Left ventricle myocardium superior (tissue), 1 donor: Measurements from ENCODE around the gene XYLT1. TPM values are rescaled to one million over a fixed set of nuclear protein-coding genes. Genes with fewer than 3 reads are reported as not detected.

Experiments used
- ATAC-seq: fragments of 200-7000 bp; cut with Tn5 transposase; one replicate; pipeline ENCODE4 v1.9.1; 2020; ENCODE audit warnings: mild to moderate bottlenecking, moderate library complexity
- DNase-seq: peaks from one replicate; pipeline ENCODE4 v3.0.0-alpha.2; 2020
- intact Hi-C: fragments of 100-400 bp; cut with micrococcal nuclease; formaldehyde crosslinking; loops from one replicate; pipeline ENCODE4 v1.11.0; 2022
- total RNA-seq: library from RNA; stranded (reverse); fragmentation: NEBNext Ultra II Directional; extraction: Animal tissue kit (Norgen Biotek cat#: 25700); gene quantifications from one replicate; pipeline ENCODE4 v1.2.1, GENCODE V29; 2021
- donor health status: DM: no; HTN: yes; CAD: no; lungs with severe emphysema.

Gene XYLT1
- total RNA-seq, 1 donor from 2014 or later: 1.6 TPM

DNA sequence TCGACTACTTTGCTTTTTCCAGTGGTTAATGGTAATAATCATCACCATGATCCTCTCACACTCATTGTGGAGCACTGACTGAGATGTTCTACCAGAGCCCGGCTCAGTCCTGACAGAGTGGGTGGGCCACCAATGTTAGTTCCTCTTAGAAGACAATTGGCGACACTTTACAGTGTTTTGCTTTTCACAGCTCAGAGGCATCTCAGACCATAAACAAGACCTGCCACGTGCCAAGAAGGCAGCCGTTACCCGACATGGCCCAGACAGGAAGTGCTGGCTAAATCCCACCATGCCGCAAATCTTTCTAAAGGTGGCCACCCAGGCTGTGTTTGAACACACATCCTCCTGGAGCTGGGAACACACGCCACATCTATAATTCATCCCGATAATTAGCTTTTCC, 103.7 kb downstream of the XYLT1 start:
- intact Hi-C loops: no loop called here
- DNase-seq (no peak), ATAC-seq (no peak)

DNA sequence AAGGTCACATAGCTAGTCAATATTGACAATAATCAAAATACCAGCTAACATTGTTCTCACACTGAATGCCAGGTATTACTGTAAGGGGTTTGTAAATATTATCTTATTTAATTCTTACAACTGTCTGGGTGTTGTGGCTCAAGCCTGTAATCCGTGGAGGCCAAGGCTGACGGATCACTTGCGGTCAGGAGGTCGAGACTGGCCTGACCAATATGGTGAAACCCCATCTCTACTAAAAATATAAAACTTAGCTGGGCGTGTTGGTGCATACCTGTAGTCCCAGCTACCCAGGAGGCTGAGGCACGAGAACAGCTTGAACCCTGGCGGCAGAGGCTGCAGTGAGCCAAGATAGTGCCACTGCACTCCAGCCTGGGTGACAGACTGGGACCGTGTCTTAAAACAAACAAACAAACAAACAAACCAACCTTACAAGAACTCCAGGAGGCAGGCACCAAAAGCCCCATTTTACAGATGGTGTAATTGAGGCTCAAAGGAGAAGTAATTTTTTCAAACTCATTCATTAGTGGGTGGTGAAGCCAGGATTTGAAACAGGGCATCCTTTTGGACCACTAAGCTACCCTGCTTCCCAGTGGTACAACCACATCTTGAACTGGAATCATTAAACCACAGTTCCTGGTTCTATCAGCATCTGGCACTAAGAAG, 104.3 kb downstream of the XYLT1 start:
- DNase-seq: no peak
- intact Hi-C loops: no loop called here
- ATAC-seq: no peak

GRCh38 chr16:17365591-17366298, 105.0 kb downstream of the XYLT1 start:
- intact Hi-C loops: no loop called here
- ATAC-seq (no peak), DNase-seq (no peak)

DNA sequence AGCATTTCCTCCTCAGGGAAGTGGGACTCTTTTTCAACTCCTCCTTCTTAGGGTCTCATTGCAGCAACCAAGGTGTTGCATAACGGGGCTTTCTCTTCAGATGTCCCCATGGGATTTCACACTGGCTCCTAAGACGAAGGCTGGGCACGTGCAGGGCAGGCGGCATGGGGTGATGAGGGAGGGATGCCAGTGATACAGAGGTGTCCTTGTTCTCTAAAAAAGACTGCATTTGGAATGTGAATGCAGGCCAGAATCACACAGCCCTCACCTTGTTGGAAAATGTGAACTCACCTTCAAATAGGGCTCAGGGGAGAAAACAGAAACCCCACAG, 105.6 kb downstream of the XYLT1 start:
- no peak for ATAC-seq
- no peak for DNase-seq
- intact Hi-C loops: no loop called here

GRCh38 chr16:17364319-17365210, 106.2 kb downstream of the XYLT1 start:
- ATAC-seq (no peak), DNase-seq (no peak)
- intact Hi-C loops: no loop called here

- ATAC-seq: no peak
- no peak for DNase-seq
- intact Hi-C loops: no loop called here
Observed at GRCh38 chr16:17362946-17363345, 107.8 kb downstream of the XYLT1 start.

- ATAC-seq (no peak), DNase-seq (no peak)
- intact Hi-C loops: no loop called here
Observed at GRCh38 chr16:17362183-17362582, 108.6 kb downstream of the XYLT1 start.

- intact Hi-C loops: no loop called here
- ATAC-seq (peak; percentile 64), DNase-seq (no peak)
Observed at GRCh38 chr16:17360693-17361122, 110.1 kb downstream of the XYLT1 start.

DNA sequence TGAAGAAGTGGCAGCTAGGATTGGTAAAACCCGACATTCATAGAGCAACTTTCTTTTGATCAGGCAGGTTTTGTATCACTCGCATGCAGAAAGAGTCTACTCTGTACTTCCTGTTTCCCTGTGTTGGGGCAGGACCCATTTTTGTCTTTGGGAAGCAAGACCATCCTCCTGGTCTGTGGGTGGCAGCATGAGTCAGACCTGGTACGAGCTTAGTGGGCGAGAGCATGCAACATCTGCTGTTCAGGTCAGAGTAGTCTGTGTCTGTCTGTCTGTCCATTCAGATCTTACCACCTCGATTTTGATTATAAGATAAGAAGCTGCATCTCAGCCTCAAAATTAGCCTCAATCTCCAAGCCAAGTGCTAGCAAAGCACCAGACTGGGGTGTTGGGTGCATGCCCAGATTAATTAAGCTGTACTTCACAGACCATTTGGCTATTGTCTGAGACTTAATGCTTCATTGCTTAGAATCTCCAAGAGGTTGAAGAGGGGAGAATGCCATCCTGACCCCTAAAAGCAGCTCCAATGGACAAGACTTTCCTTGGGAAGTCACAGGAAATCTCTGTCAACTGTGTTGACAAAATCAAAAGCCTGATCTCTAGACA, 110.9 kb downstream of the XYLT1 start:
- ATAC-seq (peak; percentile 50), DNase-seq (no peak)
- intact Hi-C loops: no loop called here

GRCh38 chr16:17358846-17359245, 111.9 kb downstream of the XYLT1 start:
- intact Hi-C loops: no loop called here
- no peak for DNase-seq
- peak; percentile 32 for ATAC-seq

DNA sequence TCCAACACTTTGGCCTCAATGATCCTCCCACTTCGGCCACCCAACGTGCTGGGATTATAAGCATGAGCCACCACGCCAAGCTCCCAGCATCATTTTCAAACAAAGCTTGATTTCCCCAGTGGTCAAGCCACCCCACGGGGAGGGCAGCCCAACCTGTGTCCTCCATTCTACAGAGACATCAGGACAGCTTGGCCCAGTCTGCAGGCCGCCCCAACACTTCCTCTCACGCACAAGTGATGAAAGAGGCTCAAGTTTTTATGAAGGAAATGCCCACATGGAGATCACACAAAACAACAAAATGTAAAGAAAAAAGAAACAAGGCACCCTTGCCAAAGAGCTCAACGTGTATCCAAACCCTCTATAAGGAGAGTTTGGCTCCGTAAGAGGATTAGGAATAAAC, 112.4 kb downstream of the XYLT1 start:
- ATAC-seq (no peak), DNase-seq (no peak)
- intact Hi-C loops: no loop called here

- intact Hi-C loops: no loop called here
- ATAC-seq (no peak), DNase-seq (no peak)
Observed at GRCh38 chr16:17357307-17358062, 113.3 kb downstream of the XYLT1 start.

DNA sequence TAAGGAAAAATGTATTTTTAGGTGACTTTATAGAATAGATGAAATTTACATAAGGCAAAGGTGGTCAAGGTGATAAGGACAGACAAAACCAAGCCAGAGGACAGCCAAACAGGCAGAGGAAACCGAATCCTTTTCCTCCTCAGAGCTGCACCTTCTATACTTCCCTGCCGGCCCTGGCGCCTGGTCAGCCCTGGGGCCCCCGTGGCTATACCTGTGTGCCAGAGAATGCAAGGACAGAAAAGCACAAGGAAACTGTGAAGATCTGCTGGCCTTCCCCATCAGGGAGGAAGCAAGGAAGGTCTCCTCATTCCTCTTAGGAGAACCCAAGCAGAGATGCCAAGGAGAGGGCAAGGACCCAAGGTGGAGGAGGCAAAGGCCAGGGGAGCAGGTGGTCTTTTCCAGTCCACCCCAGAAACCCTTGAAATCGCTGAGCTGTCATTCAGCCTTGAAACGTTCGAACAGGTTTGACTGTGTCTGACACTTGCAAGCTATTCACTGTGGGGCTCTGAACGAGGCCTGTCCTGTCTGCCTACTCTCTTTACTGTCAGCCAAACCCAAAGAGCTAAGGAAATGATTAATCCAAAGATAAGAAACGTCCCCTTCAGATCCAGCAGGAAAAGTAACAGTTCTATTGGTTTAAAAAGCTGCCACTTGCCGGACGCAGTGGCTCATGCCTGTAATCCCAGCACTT, 114.4 kb downstream of the XYLT1 start:
- ATAC-seq: no peak
- intact Hi-C loops: no loop called here

DNA sequence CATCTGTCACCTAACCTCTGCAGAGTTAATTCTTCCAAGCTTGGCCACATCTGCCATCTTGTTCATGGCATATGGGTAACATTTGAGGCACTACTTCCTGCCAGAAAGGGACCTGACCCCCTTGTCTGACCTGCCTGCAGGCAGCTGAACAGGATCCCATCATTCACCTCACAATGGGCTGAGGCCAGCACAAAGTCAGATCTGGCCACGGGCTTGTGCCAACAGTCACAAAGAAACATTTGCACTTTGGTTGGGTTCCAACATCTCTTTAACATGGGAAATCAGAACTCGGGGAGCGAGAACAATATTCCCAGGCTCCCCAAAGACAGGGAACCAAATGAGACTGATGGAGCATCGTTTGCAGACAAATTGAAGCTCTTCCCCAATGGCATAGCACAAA, 116.1 kb downstream of the XYLT1 start:
- ATAC-seq (no peak), DNase-seq (no peak)
- intact Hi-C loops: no loop called here

More for the DNA sequence above, 114.4 kb downstream of the XYLT1 start:
- DNase-seq: no peak

GRCh38 chr16:17354141-17354601, 116.6 kb downstream of the XYLT1 start:
- DNase-seq (no peak), ATAC-seq (no peak)
- intact Hi-C loops: no loop called here

- intact Hi-C loops: no loop called here
- ATAC-seq (no peak), DNase-seq (no peak)
Observed at GRCh38 chr16:17353561-17353960, 117.2 kb downstream of the XYLT1 start.

DNA sequence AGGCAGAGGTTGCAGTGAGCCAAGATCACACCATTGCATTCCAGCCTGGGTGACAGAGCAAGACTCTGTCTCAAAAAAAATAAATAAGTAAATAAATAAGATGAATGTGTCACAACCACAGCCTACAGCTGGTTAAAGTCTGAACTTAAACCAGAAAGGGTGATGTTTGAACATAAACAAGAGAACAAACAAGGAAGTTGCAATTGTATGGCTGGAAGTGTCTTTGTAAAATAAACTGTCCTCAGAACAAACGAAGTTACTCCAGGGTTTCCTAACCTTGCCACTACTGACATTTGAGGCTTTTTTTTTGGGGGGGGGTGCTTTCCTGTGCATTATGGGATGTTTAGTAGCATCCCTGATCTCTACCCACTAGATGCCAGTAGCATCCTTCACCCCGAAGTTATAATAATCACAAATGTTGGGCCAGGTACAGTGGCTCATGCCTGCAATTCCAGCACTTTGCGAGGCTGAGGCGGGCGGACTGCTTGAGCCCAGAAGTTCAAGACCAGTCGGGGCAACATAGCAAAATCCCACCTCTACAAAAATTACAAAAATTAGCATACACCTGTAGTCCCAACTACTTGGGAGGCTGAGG, 119.2 kb downstream of the XYLT1 start:
- intact Hi-C loops: no loop called here
- DNase-seq (no peak), ATAC-seq (no peak)

DNA sequence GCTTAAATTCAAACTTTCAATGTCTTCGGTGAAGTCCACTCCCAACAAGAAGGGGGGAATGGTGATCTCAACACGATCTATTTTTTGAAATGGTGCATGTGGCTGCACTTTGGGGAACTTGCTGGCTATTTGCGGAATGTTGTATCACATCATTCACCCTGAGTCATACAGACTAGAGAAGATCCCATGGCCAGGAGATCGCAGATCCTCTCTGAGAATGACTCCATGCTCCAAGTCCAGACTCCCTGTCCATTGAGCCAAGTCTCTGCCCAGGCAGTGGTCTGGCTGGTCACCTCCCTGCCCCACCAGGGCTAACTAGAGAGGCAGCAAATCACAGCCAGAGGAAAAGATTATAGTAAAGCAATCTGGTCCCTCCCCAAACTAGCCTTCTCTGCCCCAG, 120.6 kb downstream of the XYLT1 start:
- intact Hi-C loops: no loop called here
- no peak for ATAC-seq

More for the DNA sequence above, 120.6 kb downstream of the XYLT1 start:
- no peak for DNase-seq
